ENCODE data around the gene ADAMTS14.

DNA sequence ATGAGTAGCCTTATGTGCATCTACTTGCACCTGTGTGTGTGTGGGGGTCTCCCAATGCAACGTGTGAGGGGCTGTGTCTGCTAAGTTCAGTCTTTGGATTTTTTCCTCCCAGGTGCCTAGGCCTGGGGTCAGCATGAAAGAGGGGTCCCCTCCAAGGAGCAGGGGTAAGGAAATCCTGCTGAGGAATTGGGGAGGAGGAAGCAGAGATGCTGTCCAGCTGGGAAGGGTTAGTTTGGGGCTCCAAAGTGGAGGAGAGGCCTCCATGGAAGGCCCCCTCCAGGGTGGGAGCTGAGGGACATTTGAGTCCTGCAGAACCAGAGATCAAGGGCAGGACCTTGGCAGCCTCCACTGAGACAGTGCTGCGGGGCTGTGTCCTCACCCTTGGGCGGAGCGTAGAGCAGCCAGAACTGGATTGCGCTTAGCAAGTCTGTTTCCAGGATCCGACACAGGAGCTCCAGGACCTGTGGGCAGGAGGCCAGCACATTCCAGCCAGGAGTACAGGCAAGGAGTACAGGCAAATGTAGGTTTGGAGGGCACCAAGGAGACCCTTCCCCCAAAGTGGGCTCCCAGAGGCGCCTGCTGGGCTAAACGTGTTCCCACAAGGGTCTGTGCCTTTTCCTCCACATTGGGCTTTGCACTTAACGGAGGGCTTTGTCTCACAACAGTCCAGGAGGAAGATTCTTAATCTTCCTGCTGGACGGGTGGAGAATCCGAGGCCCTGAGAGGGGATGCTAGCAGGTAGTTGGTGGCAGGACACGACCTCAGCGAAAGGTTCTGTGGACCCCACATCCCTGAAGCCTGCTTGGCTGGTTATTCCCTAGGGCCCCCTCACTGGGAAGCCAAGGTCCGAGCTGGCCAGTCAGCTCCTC lies 102.7 kb downstream of the ADAMTS14 start:
- TF ChIP-seq TAF1 (IDR thresholded peaks at IDR 0.05; ENCODE audit: borderline replicate concordance, low read depth, low read length): no peak
- TF ChIP-seq POLR2AphosphoS5 (IDR thresholded peaks at IDR 0.05; ENCODE audit: low read depth, low read length): no peak
- no peak for TF ChIP-seq POLR2A (IDR thresholded peaks at IDR 0.05; ENCODE audit: low read depth, low read length)

Data from GM12892 (cell line).